Upper lobe of right lung (tissue), 1 donor: Measurements from ENCODE around the gene CLDND2. TPM values are rescaled to one million over a fixed set of nuclear protein-coding genes. Genes with fewer than 3 reads are reported as not detected.
"Not testable (repeated sequence)": the region's sequence is repeated elsewhere in the genome, so short reads cannot be mapped to it uniquely, and the experiment has no call there.

Source experiments
- ATAC-seq: fragments of 200-7000 bp; cut with Tn5 transposase; one replicate; pipeline ENCODE4 v1.9.1; 2020; ENCODE audit warnings: mild to moderate bottlenecking, moderate library complexity
- DNase-seq: peaks from one replicate; pipeline ENCODE4 v3.0.0-alpha.2; 2020
- H3K27ac ChIP-seq: fragments of 200-600 bp; one replicate; pipeline ENCODE4 v1.8.0; 2022
- H3K27me3 ChIP-seq: fragments of 200-600 bp; one replicate; pipeline ENCODE4 v1.8.0; 2022; ENCODE audit warnings: mild to moderate bottlenecking
- H3K36me3 ChIP-seq: fragments of 200-600 bp; one replicate; pipeline ENCODE4 v1.8.0; 2022
- H3K4me1 ChIP-seq: fragments of 200-600 bp; one replicate; pipeline ENCODE4 v1.8.0; 2022
- H3K4me3 ChIP-seq: fragments of 200-600 bp; one replicate; pipeline ENCODE4 v1.8.0; 2022; ENCODE audit warnings: mild to moderate bottlenecking
- H3K9me3 ChIP-seq: fragments of 200-600 bp; one replicate; pipeline ENCODE4 v1.8.0; 2022
- CTCF ChIP-seq: fragments of 200-600 bp; IDR thresholded peaks from one replicate; pipeline ENCODE4 v1.8.0; 2022; ENCODE audit warnings: antibody characterized with exemption
- intact Hi-C: fragments of 100-400 bp; cut with DNase I; formaldehyde crosslinking; loops from one replicate; pipeline ENCODE4 v1.11.0; 2022
- total RNA-seq: library from RNA; stranded (reverse); fragmentation: NEBNext Ultra II Directional; extraction: Animal tissue kit (Norgen Biotek cat#: 25700); gene quantifications from one replicate; pipeline ENCODE4 v1.2.1, GENCODE V29; 2021
- donor health status: DM: no; HTN: yes; CAD: no; lungs with severe emphysema.

The CLDND2 gene
- total RNA-seq, 1 donor from 2014 or later: 0.64 TPM

- intact Hi-C loops: no loop called here
- DNase-seq: no peak
- Histone ChIP-seq H3K27ac (no peak overlapping the region), H3K9me3 (no peaks in the 10 kb centered on the region), H3K4me3 (no peak overlapping the region), H3K36me3 (no peaks in the 10 kb centered on the region), H3K4me1 (no peaks in the 10 kb centered on the region), H3K27me3 (no peaks in the 10 kb centered on the region)
- ATAC-seq: no peak
- no peak for TF ChIP-seq CTCF
These were observed 42.3 kb upstream of the CLDND2 start for GRCh38 chr19:51410950-51411748.

- DNase-seq: no peak
- Histone ChIP-seq H3K27me3 (no peaks in the 10 kb centered on the region), H3K36me3 (no peaks in the 10 kb centered on the region), H3K9me3 (no peaks in the 10 kb centered on the region), H3K4me1 (no peaks in the 10 kb centered on the region), H3K4me3 (no peak overlapping the region), H3K27ac (no peak overlapping the region)
- peak; percentile 85 for ATAC-seq
- intact Hi-C loops: no loop called here
- peak; percentile 43 for TF ChIP-seq CTCF
These were observed 38.8 kb upstream of the CLDND2 start for GRCh38 chr19:51407511-51408131.

GRCh38 chr19:51402117-51402516 lies 33.3 kb upstream of the CLDND2 start:
- no peak overlapping the region for H3K4me3 ChIP-seq
- intact Hi-C loops: no loop called here
- H3K36me3 ChIP-seq: no peaks in the 10 kb centered on the region
- H3K27ac ChIP-seq: no peak overlapping the region
- H3K4me1 ChIP-seq: no peaks in the 10 kb centered on the region
- no peak for TF ChIP-seq CTCF
- no peaks in the 10 kb centered on the region for H3K27me3 ChIP-seq
- ATAC-seq (no peak), DNase-seq (no peak)
- H3K9me3 ChIP-seq: no peaks in the 10 kb centered on the region

- H3K4me1 ChIP-seq, H3K9me3 ChIP-seq, DNase-seq, H3K4me3 ChIP-seq, H3K27me3 ChIP-seq, H3K27ac ChIP-seq, ATAC-seq, H3K36me3 ChIP-seq, intact Hi-C loops: not testable (repeated sequence)
These were observed 31.1 kb upstream of the CLDND2 start for GRCh38 chr19:51399936-51400335.

- H3K4me1 ChIP-seq: no peaks in the 10 kb centered on the region
- no peak overlapping the region for H3K27ac ChIP-seq
- no peak for DNase-seq
- no peak overlapping the region for H3K4me3 ChIP-seq
- intact Hi-C loops: no loop called here
- no peaks in the 10 kb centered on the region for H3K27me3 ChIP-seq
- H3K9me3 ChIP-seq: no peaks in the 10 kb centered on the region
- ATAC-seq: no peak
- no peak for TF ChIP-seq CTCF
- no peaks in the 10 kb centered on the region for H3K36me3 ChIP-seq
These were observed 30.4 kb upstream of the CLDND2 start for GRCh38 chr19:51399231-51399630.

GRCh38 chr19:51398096-51398704 lies 29.4 kb upstream of the CLDND2 start:
- H3K9me3 ChIP-seq: no peaks in the 10 kb centered on the region
- no peaks in the 10 kb centered on the region for H3K4me1 ChIP-seq
- DNase-seq (no peak), ATAC-seq (peak; percentile 16)
- no peaks in the 10 kb centered on the region for H3K27me3 ChIP-seq
- intact Hi-C loops: no loop called here
- H3K36me3 ChIP-seq: no peaks in the 10 kb centered on the region
- no peak overlapping the region for H3K4me3 ChIP-seq
- peak; percentile 60 for TF ChIP-seq CTCF
- no peak overlapping the region for H3K27ac ChIP-seq

- H3K36me3 ChIP-seq, H3K9me3 ChIP-seq, H3K4me3 ChIP-seq, ATAC-seq, H3K27ac ChIP-seq, H3K4me1 ChIP-seq, intact Hi-C loops, H3K27me3 ChIP-seq, DNase-seq: not testable (repeated sequence)
These were observed 28.6 kb upstream of the CLDND2 start for GRCh38 chr19:51397453-51397852.
